ENCODE measurements around the gene SHANK3.
A peak's percentile ranks its signal among the peaks of the same experiment; 100 is the strongest.

SHANK3 gene

GRCh38 chr22:50673231-50674129 lies 857 bp downstream of the SHANK3 start:
- Histone ChIP-seq H3K36me3 (ENCODE audit: control insufficient read depth, insufficient read depth, low read length) (no peaks in the 10 kb centered on the region), H3K9me3 (ENCODE audit: control insufficient read depth, insufficient read depth, low read length) (no peaks in the 10 kb centered on the region), H3K27ac (ENCODE audit: low read depth, low read length) (peak overlapping the region; percentile 35), H3K4me3 (ENCODE audit: low read depth, low read length) (peak overlapping the region; percentile 63), H3K27me3 (ENCODE audit: control insufficient read depth, insufficient read depth, low read length) (peaks cover 26% of the 10 kb centered on the region), H3K9ac (ENCODE audit: low read depth, low read length) (no peak overlapping the region), H3K4me1 (ENCODE audit: control insufficient read depth, insufficient read depth, low read length) (peaks cover 8% of the 10 kb centered on the region; the same call in 1 of the 2 replicates)

DNA sequence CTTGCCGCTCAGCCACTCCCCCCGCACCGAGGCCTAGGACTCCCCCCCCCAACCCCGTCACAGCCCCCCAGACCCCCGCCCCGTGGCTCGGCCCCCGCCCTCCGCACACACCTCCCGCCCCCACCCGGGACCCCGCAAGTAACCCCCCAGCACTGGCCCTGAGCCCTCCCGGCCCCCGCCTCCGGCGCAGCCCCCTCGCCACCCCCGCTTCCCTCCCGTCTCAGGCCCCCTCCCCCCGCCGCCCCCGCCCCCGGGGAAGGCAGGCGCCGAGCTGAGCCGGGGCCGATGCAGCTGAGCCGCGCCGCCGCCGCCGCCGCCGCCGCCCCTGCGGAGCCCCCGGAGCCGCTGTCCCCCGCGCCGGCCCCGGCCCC lies 1.5 kb downstream of the SHANK3 start:
- Histone ChIP-seq H3K9ac (ENCODE audit: low read depth, low read length) (no peak overlapping the region), H3K4me1 (ENCODE audit: control insufficient read depth, insufficient read depth, low read length) (peaks cover 8% of the 10 kb centered on the region; the same call in 1 of the 2 replicates), H3K27ac (ENCODE audit: low read depth, low read length) (no peak overlapping the region), H3K4me3 (ENCODE audit: low read depth, low read length) (peak overlapping the region; percentile 63; the same call in 1 of the 2 replicates), H3K36me3 (ENCODE audit: control insufficient read depth, insufficient read depth, low read length) (peaks cover under 1% of the 10 kb centered on the region; the same call in 1 of the 2 replicates), H3K9me3 (ENCODE audit: control insufficient read depth, insufficient read depth, low read length) (no peaks in the 10 kb centered on the region), H3K27me3 (ENCODE audit: control insufficient read depth, insufficient read depth, low read length) (peaks cover 22% of the 10 kb centered on the region)

DNA sequence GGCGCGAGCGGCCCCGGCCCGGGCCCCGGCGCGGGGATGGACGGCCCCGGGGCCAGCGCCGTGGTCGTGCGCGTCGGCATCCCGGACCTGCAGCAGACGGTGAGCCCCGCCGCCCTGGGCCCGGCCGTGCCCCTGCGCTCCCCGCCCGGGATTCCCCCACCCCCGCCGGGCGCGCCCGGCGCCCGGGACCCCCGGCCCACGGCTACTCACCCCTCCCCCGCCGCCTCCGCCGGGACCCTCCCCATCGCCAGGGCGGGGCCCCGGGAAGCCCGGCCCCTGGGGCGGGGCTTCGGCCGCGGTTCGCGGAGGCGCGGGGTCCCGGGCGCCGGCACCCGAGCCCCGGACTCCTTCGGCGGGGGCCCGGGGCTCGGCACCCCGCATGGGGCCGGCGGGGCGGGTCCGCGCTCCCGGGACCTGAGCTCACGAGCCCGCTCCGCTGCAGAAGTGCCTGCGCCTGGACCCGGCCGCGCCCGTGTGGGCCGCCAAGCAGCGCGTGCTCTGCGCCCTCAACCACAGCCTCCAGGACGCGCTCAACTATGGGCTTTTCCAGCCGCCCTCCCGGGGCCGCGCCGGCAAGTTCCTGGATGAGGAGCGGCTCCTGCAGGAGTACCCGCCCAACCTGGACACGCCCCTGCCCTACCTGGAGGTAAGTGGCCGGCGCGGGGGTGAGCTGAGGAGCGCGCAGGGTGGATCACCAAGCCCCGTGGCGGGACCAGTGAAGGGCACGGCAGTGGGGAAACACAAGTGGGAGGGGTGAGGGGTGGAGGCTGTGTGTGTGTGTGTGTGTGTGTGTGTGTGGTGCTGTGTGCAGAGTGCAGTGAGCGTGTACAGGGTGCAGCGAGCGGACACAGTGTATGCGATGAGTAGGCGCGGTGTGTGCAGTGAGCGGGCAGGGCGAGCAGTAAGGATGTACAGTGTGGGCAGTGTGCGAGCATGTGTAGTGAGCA lies 2.3 kb downstream of the SHANK3 start:
- Histone ChIP-seq H3K27me3 (ENCODE audit: control insufficient read depth, insufficient read depth, low read length) (peaks cover 22% of the 10 kb centered on the region), H3K4me3 (ENCODE audit: low read depth, low read length) (peak overlapping the region; percentile 68), H3K36me3 (ENCODE audit: control insufficient read depth, insufficient read depth, low read length) (peaks cover 3% of the 10 kb centered on the region; the same call in 1 of the 2 replicates), H3K9ac (ENCODE audit: low read depth, low read length) (no peak overlapping the region; the same call in 1 of the 2 replicates), H3K4me1 (ENCODE audit: control insufficient read depth, insufficient read depth, low read length) (peaks cover 8% of the 10 kb centered on the region; the same call in 1 of the 2 replicates), H3K27ac (ENCODE audit: low read depth, low read length) (peak overlapping the region; percentile 64), H3K9me3 (ENCODE audit: control insufficient read depth, insufficient read depth, low read length) (no peaks in the 10 kb centered on the region)

- no peak overlapping the region for H3K9ac ChIP-seq (ENCODE audit: low read depth, low read length)
- no peaks in the 10 kb centered on the region for H3K9me3 ChIP-seq (ENCODE audit: control insufficient read depth, insufficient read depth, low read length)
- peaks cover 3% of the 10 kb centered on the region; the same call in 1 of the 2 replicates for H3K36me3 ChIP-seq (ENCODE audit: control insufficient read depth, insufficient read depth, low read length)
- H3K27ac ChIP-seq (ENCODE audit: low read depth, low read length): no peak overlapping the region
- peaks cover 8% of the 10 kb centered on the region; the same call in 1 of the 2 replicates for H3K4me1 ChIP-seq (ENCODE audit: control insufficient read depth, insufficient read depth, low read length)
- H3K4me3 ChIP-seq (ENCODE audit: low read depth, low read length): peak overlapping the region; percentile 68
- peaks cover 22% of the 10 kb centered on the region for H3K27me3 ChIP-seq (ENCODE audit: control insufficient read depth, insufficient read depth, low read length)
Measured at GRCh38 chr22:50675553-50676179, 3.0 kb downstream of the SHANK3 start.

GRCh38 chr22:50676180-50676636 lies 3.6 kb downstream of the SHANK3 start:
- Histone ChIP-seq H3K9me3 (ENCODE audit: control insufficient read depth, insufficient read depth, low read length) (no peaks in the 10 kb centered on the region), H3K4me1 (ENCODE audit: control insufficient read depth, insufficient read depth, low read length) (peaks cover 8% of the 10 kb centered on the region; the same call in 1 of the 2 replicates), H3K9ac (ENCODE audit: low read depth, low read length) (no peak overlapping the region), H3K27ac (ENCODE audit: low read depth, low read length) (no peak overlapping the region), H3K27me3 (ENCODE audit: control insufficient read depth, insufficient read depth, low read length) (peaks cover 20% of the 10 kb centered on the region), H3K36me3 (ENCODE audit: control insufficient read depth, insufficient read depth, low read length) (peaks cover 3% of the 10 kb centered on the region; the same call in 1 of the 2 replicates), H3K4me3 (ENCODE audit: low read depth, low read length) (no peak overlapping the region)

- Histone ChIP-seq H3K4me3 (ENCODE audit: low read depth, low read length) (no peak overlapping the region), H3K4me1 (ENCODE audit: control insufficient read depth, insufficient read depth, low read length) (peaks cover 8% of the 10 kb centered on the region; the same call in 1 of the 2 replicates), H3K9me3 (ENCODE audit: control insufficient read depth, insufficient read depth, low read length) (no peaks in the 10 kb centered on the region), H3K36me3 (ENCODE audit: control insufficient read depth, insufficient read depth, low read length) (peaks cover 3% of the 10 kb centered on the region; the same call in 1 of the 2 replicates), H3K27ac (ENCODE audit: low read depth, low read length) (no peak overlapping the region), H3K27me3 (ENCODE audit: control insufficient read depth, insufficient read depth, low read length) (peaks cover 17% of the 10 kb centered on the region), H3K9ac (ENCODE audit: low read depth, low read length) (no peak overlapping the region)
Measured at GRCh38 chr22:50676661-50677492, 4.3 kb downstream of the SHANK3 start.

DNA sequence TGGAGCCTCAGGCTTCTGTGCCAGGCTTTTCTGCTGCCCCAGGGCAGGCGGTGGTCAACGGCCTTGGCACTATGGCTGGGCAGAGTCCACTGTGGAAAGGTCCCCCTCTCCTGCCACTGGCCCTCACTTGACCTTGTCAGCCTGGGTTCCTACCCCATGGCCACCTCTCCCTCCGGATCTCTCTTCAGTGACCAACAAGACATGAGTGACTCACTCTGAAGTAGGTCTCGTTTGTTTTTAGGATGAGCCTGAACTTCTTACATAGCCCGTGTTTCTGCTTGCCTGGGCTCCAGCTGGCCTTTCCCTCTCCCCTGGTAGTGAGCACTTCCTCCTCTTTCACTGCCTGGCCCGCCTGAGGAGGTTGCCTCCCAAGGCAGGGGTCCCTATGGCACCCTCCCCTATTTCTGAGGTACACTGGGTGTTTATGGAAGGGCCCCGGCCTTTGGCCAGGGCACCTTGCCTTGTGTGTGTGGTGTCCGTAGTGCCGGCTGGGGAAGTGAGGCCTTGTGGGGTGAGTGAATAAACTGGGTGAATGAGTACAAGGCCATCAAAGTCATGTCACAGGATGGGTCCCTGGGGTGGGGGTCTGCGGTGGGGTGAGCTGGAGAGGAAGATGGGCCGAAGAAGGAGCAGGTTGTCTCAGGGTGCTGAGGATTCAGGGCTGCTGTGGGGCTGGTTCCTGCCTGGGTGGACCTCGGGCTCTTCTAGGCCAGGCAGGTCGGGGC lies 5.0 kb downstream of the SHANK3 start:
- peaks cover 17% of the 10 kb centered on the region for H3K27me3 ChIP-seq (ENCODE audit: control insufficient read depth, insufficient read depth, low read length)
- H3K36me3 ChIP-seq (ENCODE audit: control insufficient read depth, insufficient read depth, low read length): peaks cover 3% of the 10 kb centered on the region; the same call in 1 of the 2 replicates
- H3K9me3 ChIP-seq (ENCODE audit: control insufficient read depth, insufficient read depth, low read length): no peaks in the 10 kb centered on the region
- peaks cover 8% of the 10 kb centered on the region; the same call in 1 of the 2 replicates for H3K4me1 ChIP-seq (ENCODE audit: control insufficient read depth, insufficient read depth, low read length)
- H3K4me3 ChIP-seq (ENCODE audit: low read depth, low read length): no peak overlapping the region
- no peak overlapping the region for H3K9ac ChIP-seq (ENCODE audit: low read depth, low read length)
- no peak overlapping the region for H3K27ac ChIP-seq (ENCODE audit: low read depth, low read length)

DNA sequence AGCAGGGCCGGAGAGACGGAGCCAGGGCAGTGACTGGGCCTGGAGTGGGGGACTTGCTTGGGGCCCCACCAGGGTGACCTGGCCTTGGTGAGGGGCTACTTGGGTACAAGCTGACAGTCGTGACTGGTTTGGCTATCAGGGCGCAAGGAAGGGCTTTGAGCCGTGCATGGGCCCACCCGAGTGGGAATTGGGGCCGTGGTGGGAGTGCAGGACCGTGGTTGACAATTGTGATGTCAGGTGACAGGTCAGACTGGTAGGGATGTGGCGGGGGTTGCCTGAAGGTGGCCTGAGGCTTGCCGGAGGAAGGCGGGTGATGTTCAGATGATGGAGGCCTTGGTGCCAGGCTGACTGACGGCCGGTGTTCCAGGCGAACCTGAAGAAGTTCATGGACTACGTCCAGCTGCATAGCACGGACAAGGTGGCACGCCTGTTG lies 5.6 kb downstream of the SHANK3 start:
- H3K9ac ChIP-seq (ENCODE audit: low read depth, low read length): no peak overlapping the region
- peaks cover under 1% of the 10 kb centered on the region; the same call in 1 of the 2 replicates for H3K9me3 ChIP-seq (ENCODE audit: control insufficient read depth, insufficient read depth, low read length)
- no peak overlapping the region for H3K4me3 ChIP-seq (ENCODE audit: low read depth, low read length)
- H3K36me3 ChIP-seq (ENCODE audit: control insufficient read depth, insufficient read depth, low read length): peaks cover 3% of the 10 kb centered on the region; the same call in 1 of the 2 replicates
- H3K27ac ChIP-seq (ENCODE audit: low read depth, low read length): no peak overlapping the region
- H3K4me1 ChIP-seq (ENCODE audit: control insufficient read depth, insufficient read depth, low read length): peaks cover 4% of the 10 kb centered on the region; the same call in 1 of the 2 replicates
- peaks cover 12% of the 10 kb centered on the region for H3K27me3 ChIP-seq (ENCODE audit: control insufficient read depth, insufficient read depth, low read length)
